ENCODE measurements around the gene HABP4.

HABP4 gene

GRCh38 chr9:96524764-96525163 lies 74.8 kb downstream of the HABP4 start:
- no peak for DNase-seq

- no peak for DNase-seq
Observed at GRCh38 chr9:96532173-96532572, 82.2 kb downstream of the HABP4 start.

GRCh38 chr9:96540106-96540505 lies 90.1 kb downstream of the HABP4 start:
- no peak for DNase-seq
